ENCODE results near the gene ELK4. TPM values are rescaled to one million over a fixed set of nuclear protein-coding genes. Genes with fewer than 3 reads are reported as not detected.

Gene ELK4
- polyA plus RNA-seq, 2 of the 4 experiments (the other 2 are of a cell fraction): 5.8 to 11.9 TPM

- CTCF ChIA-PET: interaction anchor here (1.2 to 20.8 kb wide), 4 partner anchors 18 to 152 kb away, joined by 3 to 227 read pairs (median 100); no protein-coding TSS in a partner anchor
- 83% methylated on average over 1 of the region's 1 CpG for WGBS (ENCODE audit: missing lambda C conversion rate)
- ATAC-seq: no peak
- Histone ChIP-seq H3K4me2 (no peak overlapping the region), H3K27ac (no peak overlapping the region), H3K9me3 (no peaks in the 10 kb centered on the region), H3K4me1 (no peaks in the 10 kb centered on the region), H3K4me3 (no peak overlapping the region)
- FAIRE-seq: no peak
- DNase-seq (ENCODE audit: low read depth in 1 of 2, low spot score in 1 of 2): no peak
- TF ChIP-seq RAD21 (conservative IDR thresholded peaks at IDR 0.05 in 1 of 2, IDR thresholded peaks at IDR 0.05 in 1 of 2) (no peak), NPAS2 (CRISPR knock-in tag; IDR thresholded peaks at IDR 0.05; ENCODE audit: borderline replicate concordance) (no peak), EHF (CRISPR knock-in tag; IDR thresholded peaks at IDR 0.05) (no peak), KDM1A (IDR thresholded peaks at IDR 0.05; ENCODE audit: low read depth) (no peak), BCL3 (IDR thresholded peaks at IDR 0.05) (no peak), HMGXB4 (CRISPR knock-in tag; IDR thresholded peaks at IDR 0.05; ENCODE audit: borderline replicate concordance) (no peak), HEYL (CRISPR knock-in tag; IDR thresholded peaks at IDR 0.05) (no peak), FOSL2 (IDR thresholded peaks at IDR 0.05) (no peak), FOSL2 (CRISPR knock-in tag; IDR thresholded peaks at IDR 0.05) (no peak), FOXS1 (CRISPR knock-in tag; IDR thresholded peaks at IDR 0.05) (no peak), PBX3 (IDR thresholded peaks at IDR 0.05) (no peak), MAZ (IDR thresholded peaks at IDR 0.05; ENCODE audit: borderline replicate concordance, low read depth, low read length) (no peak), RARB (CRISPR knock-in tag; IDR thresholded peaks at IDR 0.05) (no peak), JUN (IDR thresholded peaks at IDR 0.05) (no peak)
- POLR2A ChIA-PET: no interaction called here
Observed at GRCh38 chr1:205639567-205639966, 7.8 kb upstream of the ELK4 start.

GRCh38 chr1:205637854-205638468 lies 6.2 kb upstream of the ELK4 start:
- no peak for DNase-seq (ENCODE audit: low read depth in 1 of 2, low spot score in 1 of 2)
- no peaks in the 10 kb centered on the region for H3K9me3 ChIP-seq
- no peak overlapping the region for H3K4me3 ChIP-seq
- ChIA-PET POLR2A (no interaction called here), CTCF (interaction anchor here (0.6 to 20.8 kb wide), 5 partner anchors 10 to 1968 kb away, joined by 3 to 227 read pairs (median 5); no protein-coding TSS in a partner anchor)
- FAIRE-seq: no peak
- WGBS (ENCODE audit: missing lambda C conversion rate): 73% methylated on average over 9 of the region's 9 CpGs
- H3K4me1 ChIP-seq: no peaks in the 10 kb centered on the region
- no peak overlapping the region for H3K4me2 ChIP-seq
- TF ChIP-seq POLR2AphosphoS2 (conservative IDR thresholded peaks at IDR 0.05; ENCODE audit: low read length): no peak
- TF ChIP-seq BHLHE40 (IDR thresholded peaks at IDR 0.05; ENCODE audit: low read depth, low read length): no peak
- TF ChIP-seq SREBF2 (IDR thresholded peaks at IDR 0.05): no peak
- no peak for TF ChIP-seq CBX8 (IDR thresholded peaks at IDR 0.05)
- TF ChIP-seq ATOH8 (CRISPR knock-in tag; IDR thresholded peaks at IDR 0.05; ENCODE audit: low read depth): no peak
- TF ChIP-seq NPAS2 (CRISPR knock-in tag; IDR thresholded peaks at IDR 0.05; ENCODE audit: borderline replicate concordance): no peak
- TF ChIP-seq RFX5 (IDR thresholded peaks at IDR 0.05): no peak
- TF ChIP-seq RAD21 (conservative IDR thresholded peaks at IDR 0.05 in 1 of 2, IDR thresholded peaks at IDR 0.05 in 1 of 2): no peak
- no peak for TF ChIP-seq KDM5A (IDR thresholded peaks at IDR 0.05)
- no peak; a peak in 1 of 6 replicates for ATAC-seq
- H3K27ac ChIP-seq: no peak overlapping the region
